ENCODE data around the gene NPPB.

The NPPB gene

DNA sequence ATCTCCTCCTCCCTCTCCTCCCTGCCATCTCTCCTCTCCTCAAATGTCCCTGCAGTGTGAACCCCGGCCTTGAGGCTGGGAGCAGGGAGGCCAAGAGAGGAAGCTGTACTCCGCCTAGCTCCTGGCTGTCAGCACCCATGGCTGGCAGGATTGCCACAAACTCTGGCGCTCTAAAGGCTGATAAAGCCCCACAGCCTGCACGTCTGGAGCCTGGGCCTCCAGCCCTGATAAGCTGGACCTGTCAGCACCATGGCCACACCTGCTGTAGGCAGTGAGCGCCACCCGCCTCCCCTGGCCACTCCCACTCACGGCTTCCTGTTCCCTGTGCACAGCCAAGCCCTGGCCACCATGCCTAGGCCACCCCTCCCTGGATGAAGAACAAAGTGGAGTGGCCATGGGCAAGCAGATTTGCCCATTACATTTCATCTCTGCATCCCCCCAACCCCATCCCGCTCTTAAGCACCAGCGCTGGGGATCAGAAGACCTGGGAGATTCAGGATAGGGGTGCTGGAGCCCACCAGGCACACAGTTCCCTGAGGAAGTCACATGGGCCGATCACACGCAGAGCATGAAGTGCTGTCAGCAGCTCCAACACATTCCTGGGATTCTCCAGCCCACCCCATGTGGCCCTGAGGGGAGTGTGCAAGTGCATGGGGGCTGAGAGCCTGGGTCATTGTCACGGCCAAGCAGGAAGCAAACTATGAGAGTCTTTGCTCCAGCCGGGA lies 24.2 kb upstream of the NPPB start:
- Histone ChIP-seq H3K4me1 (ENCODE audit: insufficient read depth, low read length, severe bottlenecking) (no peaks in the 10 kb centered on the region), H4K20me1 (ENCODE audit: insufficient read depth, low read length) (no peaks in the 10 kb centered on the region), H2AFZ (ENCODE audit: low read length) (no peak overlapping the region), H3K27me3 (ENCODE audit: insufficient read depth, low read length) (peaks cover 19% of the 10 kb centered on the region; the same call in 1 of the 2 replicates), H3K9me2 (ENCODE audit: low read depth, low read length) (no peaks in the 10 kb centered on the region), H3K4me2 (ENCODE audit: low read length) (no peak overlapping the region), H3K79me2 (ENCODE audit: insufficient read depth, low read length) (no peaks in the 10 kb centered on the region), H3K9ac (ENCODE audit: low read length) (no peak overlapping the region), H3K4me3 (ENCODE audit: low read depth, low read length, poor library complexity, severe bottlenecking) (no peak overlapping the region), H3K9me3 (ENCODE audit: low read length) (no peaks in the 10 kb centered on the region), H3F3A (ENCODE audit: insufficient read depth, low read length) (no peaks in the 10 kb centered on the region), H3K36me3 (ENCODE audit: insufficient read depth, low read length) (no peaks in the 10 kb centered on the region), H3K27ac (ENCODE audit: low read depth, low read length, poor library complexity, severe bottlenecking) (no peak overlapping the region)
- TF ChIP-seq EZH2 (IDR thresholded peaks at IDR 0.05; ENCODE audit: borderline replicate concordance, low read length): no peak
- TF ChIP-seq, protein P1, sequence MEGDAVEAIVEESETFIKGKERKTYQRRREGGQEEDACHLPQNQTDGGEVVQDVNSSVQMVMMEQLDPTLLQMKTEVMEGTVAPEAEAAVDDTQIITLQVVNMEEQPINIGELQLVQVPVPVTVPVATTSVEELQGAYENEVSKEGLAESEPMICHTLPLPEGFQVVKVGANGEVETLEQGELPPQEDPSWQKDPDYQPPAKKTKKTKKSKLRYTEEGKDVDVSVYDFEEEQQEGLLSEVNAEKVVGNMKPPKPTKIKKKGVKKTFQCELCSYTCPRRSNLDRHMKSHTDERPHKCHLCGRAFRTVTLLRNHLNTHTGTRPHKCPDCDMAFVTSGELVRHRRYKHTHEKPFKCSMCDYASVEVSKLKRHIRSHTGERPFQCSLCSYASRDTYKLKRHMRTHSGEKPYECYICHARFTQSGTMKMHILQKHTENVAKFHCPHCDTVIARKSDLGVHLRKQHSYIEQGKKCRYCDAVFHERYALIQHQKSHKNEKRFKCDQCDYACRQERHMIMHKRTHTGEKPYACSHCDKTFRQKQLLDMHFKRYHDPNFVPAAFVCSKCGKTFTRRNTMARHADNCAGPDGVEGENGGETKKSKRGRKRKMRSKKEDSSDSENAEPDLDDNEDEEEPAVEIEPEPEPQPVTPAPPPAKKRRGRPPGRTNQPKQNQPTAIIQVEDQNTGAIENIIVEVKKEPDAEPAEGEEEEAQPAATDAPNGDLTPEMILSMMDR (IDR thresholded peaks at IDR 0.05; ENCODE audit: low read length): no peak

DNA sequence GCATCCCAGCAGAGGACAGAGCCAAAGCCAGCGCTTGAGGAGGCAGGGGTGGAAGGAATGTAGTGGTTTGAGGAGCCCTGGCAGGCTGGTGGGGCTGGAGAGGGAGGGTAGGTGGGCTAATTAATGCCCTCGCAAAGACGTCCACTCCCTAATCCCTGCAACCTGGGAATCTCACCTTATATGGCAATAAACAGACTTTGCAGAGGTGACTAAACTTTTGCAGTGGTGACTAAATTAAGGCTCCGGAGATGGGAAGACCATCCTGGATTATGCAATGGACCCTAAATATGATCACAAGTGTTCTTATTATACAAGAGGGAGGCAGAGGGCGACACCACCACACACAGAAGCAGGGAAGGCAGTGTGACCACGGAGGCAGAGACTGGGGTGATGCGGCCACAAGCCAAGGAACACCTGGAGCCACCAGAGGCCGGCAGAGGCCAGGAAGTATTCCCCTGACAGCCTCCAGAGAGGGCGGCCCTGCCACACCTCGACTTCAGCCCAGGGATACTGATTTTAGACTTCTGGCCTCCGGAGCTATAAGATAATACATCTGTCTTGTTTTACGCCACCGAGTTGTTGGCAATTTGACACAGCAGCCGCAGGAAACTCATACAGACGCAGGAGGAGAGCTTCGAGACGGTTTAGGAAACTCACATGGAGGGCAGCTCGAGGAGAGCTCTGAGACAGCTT lies 23.1 kb upstream of the NPPB start:
- peaks cover 19% of the 10 kb centered on the region; the same call in 1 of the 2 replicates for H3K27me3 ChIP-seq (ENCODE audit: insufficient read depth, low read length)
- no peaks in the 10 kb centered on the region for H3K36me3 ChIP-seq (ENCODE audit: insufficient read depth, low read length)
- H3K9me2 ChIP-seq (ENCODE audit: low read depth, low read length): no peaks in the 10 kb centered on the region
- no peaks in the 10 kb centered on the region for H4K20me1 ChIP-seq (ENCODE audit: insufficient read depth, low read length)
- no peak overlapping the region for H3K9ac ChIP-seq (ENCODE audit: low read length)
- no peaks in the 10 kb centered on the region for H3K9me3 ChIP-seq (ENCODE audit: low read length)
- H3K4me2 ChIP-seq (ENCODE audit: low read length): no peak overlapping the region
- H3K4me3 ChIP-seq (ENCODE audit: low read depth, low read length, poor library complexity, severe bottlenecking): no peak overlapping the region
- H2AFZ ChIP-seq (ENCODE audit: low read length): no peak overlapping the region
- H3K27ac ChIP-seq (ENCODE audit: low read depth, low read length, poor library complexity, severe bottlenecking): no peak overlapping the region
- TF ChIP-seq EZH2 (IDR thresholded peaks at IDR 0.05; ENCODE audit: borderline replicate concordance, low read length): no peak
- TF ChIP-seq, protein P1 (IDR thresholded peaks at IDR 0.05; ENCODE audit: low read length): no peak
- H3F3A ChIP-seq (ENCODE audit: insufficient read depth, low read length): no peaks in the 10 kb centered on the region
- H3K79me2 ChIP-seq (ENCODE audit: insufficient read depth, low read length): no peaks in the 10 kb centered on the region
- no peaks in the 10 kb centered on the region for H3K4me1 ChIP-seq (ENCODE audit: insufficient read depth, low read length, severe bottlenecking)

DNA sequence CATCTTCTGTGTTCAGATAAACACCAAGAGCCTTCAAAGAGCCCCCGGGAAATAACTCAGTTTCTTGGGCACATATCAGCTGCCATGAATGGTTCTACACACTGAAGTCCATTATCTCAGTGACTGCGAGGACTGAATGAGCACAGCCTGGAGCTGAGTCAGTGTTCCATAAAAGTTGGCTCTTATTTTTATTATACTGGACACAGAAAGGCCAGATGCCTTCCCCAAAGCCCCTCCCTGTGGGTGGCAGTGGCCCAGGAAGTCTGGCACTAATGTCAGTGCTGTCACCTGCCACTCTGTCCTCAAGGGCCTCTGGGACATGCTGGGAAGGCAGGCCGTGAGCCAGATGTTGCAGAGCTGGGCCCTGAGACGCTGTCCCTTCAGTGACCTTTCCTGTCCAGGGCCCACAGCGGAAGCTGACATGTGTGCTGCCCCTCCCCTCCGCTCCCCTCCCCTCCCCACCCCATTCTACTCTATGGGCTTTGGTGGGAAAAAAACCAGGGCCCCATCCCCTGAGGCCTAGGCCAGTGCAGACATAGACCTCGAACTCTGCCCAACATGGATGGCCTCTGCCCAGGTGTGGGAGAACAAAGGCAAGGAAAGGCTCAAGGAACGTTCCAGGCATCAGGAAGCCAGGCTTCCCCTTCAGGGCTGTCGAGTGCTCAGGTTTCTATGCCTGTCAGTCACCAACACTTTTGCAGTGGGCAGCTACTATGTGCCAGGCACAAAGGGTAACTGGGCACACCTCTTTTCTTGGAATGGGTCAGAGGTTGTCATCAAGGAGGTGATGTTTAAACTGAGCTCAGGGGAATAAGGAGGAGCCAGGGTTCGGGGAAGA lies 22.4 kb upstream of the NPPB start:
- H3K27ac ChIP-seq (ENCODE audit: low read depth, low read length, poor library complexity, severe bottlenecking): no peak overlapping the region
- no peaks in the 10 kb centered on the region for H3F3A ChIP-seq (ENCODE audit: insufficient read depth, low read length)
- H3K9ac ChIP-seq (ENCODE audit: low read length): no peak overlapping the region
- H3K36me3 ChIP-seq (ENCODE audit: insufficient read depth, low read length): no peaks in the 10 kb centered on the region
- H3K9me2 ChIP-seq (ENCODE audit: low read depth, low read length): no peaks in the 10 kb centered on the region
- no peaks in the 10 kb centered on the region for H4K20me1 ChIP-seq (ENCODE audit: insufficient read depth, low read length)
- H3K4me1 ChIP-seq (ENCODE audit: insufficient read depth, low read length, severe bottlenecking): no peaks in the 10 kb centered on the region
- H3K79me2 ChIP-seq (ENCODE audit: insufficient read depth, low read length): no peaks in the 10 kb centered on the region
- TF ChIP-seq EZH2 (IDR thresholded peaks at IDR 0.05; ENCODE audit: borderline replicate concordance, low read length): no peak
- TF ChIP-seq, protein P1 (IDR thresholded peaks at IDR 0.05; ENCODE audit: low read length): no peak
- no peak overlapping the region for H3K4me3 ChIP-seq (ENCODE audit: low read depth, low read length, poor library complexity, severe bottlenecking)
- no peaks in the 10 kb centered on the region for H3K9me3 ChIP-seq (ENCODE audit: low read length)
- H2AFZ ChIP-seq (ENCODE audit: low read length): no peak overlapping the region
- H3K4me2 ChIP-seq (ENCODE audit: low read length): no peak overlapping the region
- H3K27me3 ChIP-seq (ENCODE audit: insufficient read depth, low read length): peaks cover 19% of the 10 kb centered on the region; the same call in 1 of the 2 replicates

Measured in OCI-LY1 (cell line).